Hindlimb muscle (tissue), 1 donor: ENCODE data around the gene DERA. TPM values are rescaled to one million over a fixed set of nuclear protein-coding genes. Genes with fewer than 3 reads are reported as not detected.
"Not testable (repeated sequence)": the region's sequence is repeated elsewhere in the genome, so short reads cannot be mapped to it uniquely, and the experiment has no call there.

Source experiments
- DNase-seq: peaks from one replicate; pipeline ENCODE4 v3.0.0-alpha.2; 2013
- polyA plus RNA-seq: library from polyadenylated mRNA; unstranded; fragments of 120-200 nt; gene quantifications from one replicate; pipeline ENCODE4 v1.2.1, GENCODE V29; 2013; ENCODE audit not compliant: insufficient read length

DERA gene
- polyA plus RNA-seq, 1 donor: 32.8 TPM

DNA sequence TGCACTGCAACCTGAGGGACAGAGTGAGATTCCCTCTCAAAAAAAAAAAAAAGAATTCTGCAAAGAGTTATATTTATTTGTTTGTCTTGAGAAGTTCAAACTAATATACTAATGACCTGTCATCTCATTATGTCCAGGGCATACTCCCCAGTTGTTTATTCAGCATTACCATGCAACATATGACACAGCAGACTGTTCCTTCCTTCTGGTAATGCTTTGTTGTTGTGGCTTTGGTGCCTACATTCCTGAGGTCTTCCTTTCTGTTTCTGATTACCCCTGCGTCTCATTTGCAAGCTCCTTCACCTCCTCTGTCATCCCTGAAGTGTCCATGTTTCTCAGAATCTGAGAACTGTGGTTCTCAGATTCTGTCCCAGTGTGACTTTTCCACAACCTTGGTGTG is 55.3 kb downstream of the DERA start:
- no peak for DNase-seq

DNA sequence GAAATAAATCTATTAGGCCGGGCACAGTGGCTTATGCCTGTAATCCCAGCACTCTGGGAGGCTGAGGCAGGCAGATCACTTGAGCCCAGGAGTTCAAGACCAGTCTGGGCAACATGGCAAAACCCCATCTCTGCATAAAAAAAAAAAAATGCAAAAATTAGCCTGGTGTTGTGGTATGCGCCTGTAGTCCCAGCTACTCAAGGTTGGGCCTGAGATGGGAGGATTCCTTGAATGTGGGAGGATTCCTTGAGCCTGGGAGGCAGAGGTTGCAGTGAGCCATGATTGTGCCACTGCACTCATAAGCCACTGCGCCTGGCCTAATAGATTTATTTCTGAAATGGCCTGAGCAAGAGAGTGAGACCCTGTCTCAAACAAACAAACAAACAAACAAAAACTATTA is 55.9 kb downstream of the DERA start:
- not testable (repeated sequence) for DNase-seq

DNA sequence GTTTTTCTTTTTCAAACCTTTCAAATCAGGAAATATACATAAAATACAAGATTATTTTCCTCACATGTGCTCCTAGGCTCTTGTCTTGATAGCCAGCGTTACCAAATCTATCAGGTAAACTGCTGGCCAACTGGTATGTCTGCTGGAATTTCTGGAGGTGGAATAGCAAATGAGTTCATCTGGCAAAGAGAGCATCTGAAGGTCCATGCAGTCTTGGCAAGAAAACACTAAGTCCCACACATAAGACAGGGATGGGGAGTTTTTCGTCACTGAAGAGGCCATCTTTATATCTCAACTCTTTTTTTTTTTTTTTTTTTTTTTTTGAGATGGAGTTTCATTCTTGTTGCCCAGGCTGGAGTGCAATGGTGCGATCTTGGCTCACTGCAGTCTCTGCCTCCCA is 60.1 kb downstream of the DERA start:
- DNase-seq: no peak

DNA sequence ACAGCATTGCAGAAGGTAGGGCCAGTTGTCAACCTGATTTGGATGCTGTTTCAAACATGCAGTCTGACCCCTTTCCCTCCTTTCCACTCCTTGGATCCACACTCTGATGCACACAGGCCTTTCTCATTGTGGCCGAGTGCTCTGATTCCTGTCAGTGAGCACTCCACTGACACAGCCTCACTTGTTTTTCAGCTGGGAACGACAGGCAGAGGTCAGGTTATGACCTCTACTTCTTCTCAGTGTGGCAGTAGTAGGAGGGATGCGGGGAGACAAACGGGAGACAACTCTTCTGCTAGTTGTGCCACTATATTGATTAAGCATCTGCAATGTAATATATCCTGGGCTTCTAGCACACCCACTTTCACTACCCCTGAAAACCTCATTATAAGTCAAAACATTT is 61.8 kb downstream of the DERA start:
- DNase-seq: no peak

DNA sequence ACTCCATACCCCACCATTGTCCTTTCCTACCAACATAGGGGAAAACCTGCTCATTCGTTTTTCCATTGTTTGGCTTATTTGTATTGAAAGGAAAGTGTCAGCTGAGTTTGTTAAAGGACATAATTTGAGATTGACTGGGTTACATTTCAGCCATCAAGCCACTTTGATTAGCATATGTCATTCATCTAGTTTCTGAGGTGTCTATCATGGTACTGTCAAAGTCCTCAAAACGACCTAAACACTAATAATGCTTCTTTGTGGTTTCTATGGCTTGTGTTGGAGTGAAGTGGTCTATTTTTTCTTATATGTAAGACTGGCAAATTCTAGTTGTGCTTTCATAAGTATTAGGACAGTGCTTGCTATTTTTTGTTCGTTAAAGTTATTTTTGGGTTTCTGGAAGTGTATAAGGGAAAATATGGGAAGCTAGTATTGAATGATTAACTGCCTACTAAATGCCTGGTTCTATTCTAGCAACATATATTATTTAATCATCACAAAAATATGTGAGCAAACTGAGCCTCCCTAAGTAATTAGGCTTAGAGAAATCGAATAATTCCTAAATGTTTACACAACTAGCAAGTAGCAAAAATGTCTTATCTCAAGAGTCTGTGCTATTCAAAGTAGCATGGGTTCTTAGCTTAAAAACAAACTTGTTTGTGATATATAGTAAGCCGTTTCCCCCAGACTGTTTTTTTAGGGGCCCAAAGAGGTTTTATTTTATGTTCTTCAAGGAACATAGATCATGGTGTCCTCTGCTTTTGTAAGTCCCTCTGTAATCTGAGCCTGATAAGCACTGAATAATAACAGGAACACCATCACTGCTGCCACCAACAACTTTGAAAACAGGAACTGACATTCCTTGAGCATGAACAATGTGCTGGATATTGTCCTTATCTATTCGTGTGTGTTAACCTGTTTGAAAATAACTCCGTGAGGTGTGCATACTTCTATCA is 67.1 kb downstream of the DERA start:
- no peak for DNase-seq

DNA sequence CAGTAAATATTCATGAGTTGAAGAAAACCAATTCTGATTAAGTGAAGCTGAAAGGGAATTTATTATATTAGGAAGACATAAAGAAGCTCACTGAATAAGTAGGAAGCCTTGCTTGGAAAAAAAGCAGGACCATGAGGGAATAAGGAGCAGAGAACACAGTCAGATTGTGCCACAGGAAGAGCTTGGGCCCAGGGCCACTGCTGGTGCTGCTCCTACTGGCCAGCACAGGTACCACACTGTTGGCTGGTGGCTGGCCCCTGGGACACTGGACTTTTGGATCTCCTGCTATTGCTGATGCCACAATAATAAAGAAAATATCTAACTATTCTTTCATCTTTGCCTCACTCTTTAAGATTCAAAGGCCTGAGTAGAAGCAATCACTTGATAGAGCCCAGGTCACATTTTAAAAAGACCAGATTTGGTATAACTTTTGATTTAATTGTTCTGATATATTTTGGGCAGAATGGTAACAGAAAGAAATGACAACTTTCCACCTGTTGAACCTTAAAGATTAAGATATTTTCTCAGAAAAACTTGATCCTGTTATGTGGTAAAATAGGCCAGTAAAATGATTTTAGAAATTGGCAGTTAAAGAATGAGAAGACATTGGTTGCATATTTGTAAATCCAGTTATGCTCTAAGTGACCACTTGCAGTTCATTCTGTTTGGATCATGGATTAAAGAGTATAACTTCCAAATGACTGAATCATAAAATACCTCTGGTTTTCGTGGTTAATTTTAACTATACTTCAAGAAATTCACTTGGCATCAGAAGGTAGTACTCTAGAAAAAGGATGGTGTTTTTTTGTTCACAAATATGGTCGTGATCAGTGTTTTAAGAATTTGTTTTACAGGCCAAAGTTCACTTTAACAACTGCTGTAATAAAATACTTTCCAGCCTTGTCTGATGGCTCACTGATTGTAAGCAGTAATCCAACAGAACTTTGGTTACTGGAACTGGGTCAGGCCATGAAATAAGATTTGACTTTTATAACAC is 68.3 kb downstream of the DERA start:
- DNase-seq: no peak

DNA sequence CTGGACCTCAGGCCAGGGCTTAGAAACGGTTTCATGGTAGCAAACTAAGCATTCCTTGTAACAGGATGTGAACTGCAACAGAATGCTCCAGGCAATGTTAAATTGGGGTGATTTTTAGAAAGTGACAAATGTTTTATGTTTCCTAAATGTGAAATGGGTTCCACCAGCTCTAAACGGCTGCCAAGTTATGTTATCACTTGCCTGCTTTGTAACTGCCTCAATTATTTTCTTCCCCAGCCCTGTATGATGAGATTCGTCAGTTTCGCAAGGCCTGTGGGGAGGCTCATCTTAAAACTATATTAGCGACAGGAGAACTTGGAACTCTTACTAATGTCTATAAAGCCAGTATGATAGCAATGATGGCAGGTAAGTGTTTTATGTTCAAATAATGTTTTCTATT is 70.9 kb downstream of the DERA start:
- no peak for DNase-seq

DNA sequence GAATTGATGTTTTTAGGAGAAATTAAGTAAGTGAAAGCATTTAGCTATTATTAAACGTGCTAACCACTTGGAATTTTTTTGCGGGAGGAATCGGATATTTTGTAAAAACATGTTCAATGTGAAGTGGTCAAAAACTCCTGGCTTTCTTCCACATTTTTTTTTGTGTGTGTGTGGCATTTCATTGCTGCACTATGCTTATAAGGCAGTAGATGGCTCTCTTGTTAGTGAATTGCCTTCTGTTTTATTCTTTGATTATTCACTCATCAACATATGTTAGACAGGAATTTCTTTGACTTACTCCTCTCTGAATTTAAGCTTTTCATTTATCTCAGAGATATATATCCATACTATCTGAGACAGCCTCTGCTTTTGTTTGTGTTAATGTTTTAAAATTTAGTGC is 71.3 kb downstream of the DERA start:
- peak; percentile 23 for DNase-seq

DNA sequence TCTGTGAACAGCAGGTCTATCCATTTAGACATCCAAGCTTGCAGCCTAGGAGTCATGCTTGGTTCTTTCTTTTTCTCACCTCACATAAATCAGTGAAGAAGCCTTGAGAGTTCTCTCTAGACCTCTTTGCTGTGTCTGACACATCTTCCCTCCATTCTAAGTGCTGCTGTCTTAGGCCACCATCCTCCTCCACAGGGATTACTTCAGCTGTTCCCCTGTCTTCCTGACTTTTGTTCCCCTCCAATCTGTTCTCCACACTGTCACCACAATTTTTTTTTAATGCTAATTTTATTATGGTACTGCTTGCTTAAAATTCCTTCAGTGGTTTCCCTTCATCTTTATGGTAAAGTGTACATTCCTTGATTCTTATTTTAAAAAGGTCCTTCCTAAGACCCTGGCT is 71.8 kb downstream of the DERA start:
- no peak for DNase-seq

DNA sequence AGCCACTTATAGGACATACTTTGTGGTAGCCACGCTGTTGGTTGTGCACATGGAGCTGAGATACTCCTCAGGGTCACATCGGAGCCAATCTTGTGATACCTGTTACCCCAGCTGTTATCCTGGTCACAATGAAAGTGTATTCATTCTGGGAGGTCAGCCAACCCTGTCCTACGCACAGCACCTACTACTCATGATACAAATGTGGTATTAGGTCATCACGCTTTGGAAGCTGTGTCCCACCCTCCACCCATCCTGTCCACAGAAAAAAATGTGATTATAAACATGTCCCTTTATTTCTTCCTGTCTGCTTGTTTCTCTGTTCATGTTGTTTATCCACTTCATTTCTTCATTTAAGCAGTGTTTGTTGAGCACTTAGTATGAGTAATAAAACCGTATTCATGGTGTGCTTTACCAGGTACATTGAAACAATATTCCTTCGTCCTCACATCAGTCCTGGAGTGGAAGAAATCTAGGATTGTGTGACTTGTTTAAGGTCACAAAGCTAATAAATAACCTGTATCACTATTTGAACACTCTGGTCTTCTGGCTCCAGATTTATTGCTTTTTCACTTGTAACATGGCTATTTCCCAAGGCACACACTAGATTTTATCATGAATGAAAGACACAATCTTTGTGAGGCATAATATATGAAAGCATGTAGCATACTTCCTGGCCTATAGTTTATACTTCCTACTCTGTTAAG is 73.1 kb downstream of the DERA start:
- no peak for DNase-seq

DNA sequence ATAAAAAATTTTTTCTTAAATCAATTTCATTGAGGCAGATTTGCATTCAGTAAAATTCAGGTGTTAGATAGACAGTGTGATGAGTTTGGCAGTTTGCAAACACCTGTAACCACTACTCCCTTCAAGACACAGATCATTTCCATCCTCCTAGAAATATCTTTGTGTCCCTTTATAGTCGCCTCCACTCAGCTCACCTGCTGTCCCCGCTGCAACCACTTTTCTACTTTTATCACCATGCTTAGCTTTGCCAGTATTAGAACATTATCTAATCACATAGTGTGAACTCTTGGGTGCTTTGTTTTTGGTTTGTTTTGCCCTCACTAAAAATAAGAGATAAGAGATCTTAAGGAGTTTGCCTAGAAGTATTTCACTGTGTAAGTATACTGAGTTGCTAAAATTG is 73.8 kb downstream of the DERA start:
- DNase-seq: no peak

DNA sequence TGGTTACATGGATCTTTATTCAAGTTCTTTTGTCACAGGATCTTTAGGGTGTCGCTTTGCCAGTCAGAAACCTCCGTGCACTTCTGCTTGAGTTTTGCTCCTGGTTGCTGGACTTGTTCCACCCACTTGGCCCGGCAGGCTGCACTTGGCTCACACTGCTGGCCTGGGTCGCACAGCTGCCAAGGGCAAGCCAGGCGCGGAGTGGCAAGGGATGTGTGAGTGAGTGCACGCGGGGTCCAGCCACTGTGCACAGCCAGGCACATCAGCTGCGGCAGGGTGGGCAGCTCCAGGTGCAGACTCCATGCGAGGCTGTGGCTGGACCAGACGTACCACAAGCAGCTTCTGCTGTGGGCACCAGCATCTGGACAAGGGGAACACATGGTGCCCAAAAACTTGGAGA is 76.6 kb downstream of the DERA start:
- DNase-seq: no peak

DNA sequence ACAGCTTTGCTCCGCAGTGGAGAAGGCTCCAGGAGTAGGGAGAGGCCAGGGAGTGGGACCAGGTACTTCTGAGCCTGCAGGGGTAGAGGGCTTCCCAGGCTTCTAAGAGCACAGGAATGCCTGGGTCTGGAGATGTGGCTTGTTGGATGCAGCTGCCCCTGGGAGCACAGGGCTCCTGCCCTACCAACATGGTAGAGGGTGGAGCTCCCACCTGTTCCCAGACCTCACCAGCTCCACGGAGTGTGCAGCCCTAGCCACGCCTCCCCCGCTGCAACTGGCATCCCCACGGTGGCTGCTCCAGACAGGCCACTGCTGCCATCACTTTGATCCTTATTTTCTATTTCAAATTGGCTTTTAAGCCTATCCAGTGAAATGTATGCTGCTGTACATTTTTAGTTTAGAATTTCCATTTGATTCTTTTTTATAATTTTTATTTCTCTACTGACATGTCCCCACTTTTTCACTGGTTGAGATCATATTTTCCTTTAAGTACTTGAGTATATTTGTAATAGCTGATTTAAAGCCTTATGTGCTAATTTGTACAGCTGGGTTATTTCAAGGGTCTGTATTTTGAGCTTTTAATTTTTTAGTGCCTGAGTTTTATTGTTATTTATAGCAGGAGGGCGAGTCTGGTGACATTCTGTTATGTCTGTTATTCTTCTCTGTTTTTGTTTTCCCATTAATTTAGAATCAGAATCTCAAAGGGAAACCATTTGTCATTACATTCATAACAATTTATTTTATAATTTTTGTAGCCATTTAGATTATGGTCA is 78.0 kb downstream of the DERA start:
- no peak for DNase-seq

DNA sequence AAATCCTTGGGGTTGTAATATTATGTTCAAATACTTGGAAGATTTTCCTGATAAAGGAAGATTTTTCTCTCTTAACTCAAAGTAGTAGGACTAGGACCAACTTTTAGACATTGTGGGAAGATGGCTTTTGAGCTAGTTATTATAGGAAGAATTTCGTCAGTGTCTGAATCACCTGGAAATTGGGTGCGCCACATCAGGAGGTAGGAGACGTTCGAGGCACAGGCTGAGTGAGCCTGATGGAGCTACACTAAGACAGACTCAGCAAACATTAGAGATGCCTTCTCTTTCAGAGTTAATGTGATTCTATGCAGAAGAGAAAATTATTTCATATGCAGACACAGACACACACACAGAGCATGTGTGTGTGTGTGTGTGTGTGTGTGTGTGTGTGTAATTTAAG is 84.7 kb downstream of the DERA start:
- no peak for DNase-seq

DNA sequence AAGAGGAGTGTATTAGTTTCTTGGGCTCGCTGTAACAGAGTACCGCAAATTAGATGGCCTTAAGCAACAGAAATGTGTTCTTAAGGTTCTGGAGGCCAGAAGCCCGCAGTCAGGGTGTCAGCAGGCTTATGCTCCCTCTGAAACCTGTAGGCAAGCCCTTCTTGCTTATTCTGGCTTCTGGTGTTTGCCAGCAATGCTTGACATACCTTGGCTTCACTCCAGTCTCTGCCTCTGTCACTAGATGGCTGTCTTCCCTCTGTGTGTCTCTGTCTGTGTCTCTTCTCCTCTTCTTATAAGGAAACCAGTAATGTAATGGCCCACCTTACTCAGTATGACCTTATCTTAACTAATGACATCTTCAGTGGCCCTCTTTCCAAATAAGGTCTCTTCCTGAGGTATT is 85.1 kb downstream of the DERA start:
- peak; percentile 23 for DNase-seq

DNA sequence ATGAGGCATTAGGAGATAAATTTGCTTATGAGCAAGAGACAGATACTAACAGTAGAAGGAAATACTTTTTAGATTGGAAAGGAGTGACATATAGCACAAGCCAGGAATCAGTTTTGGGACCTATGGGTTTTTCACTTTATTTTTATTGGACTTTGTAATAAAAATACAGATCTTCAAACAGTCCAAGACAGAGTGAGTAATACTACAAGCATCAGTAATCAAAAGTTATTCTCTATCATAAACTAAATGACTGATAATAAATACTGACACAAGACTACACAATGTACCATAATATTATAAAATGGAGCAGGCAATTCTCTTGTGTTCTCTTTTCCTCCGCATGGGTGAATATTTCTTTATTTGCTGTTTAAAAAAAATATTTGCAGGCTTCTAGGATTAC is 85.8 kb downstream of the DERA start:
- no peak for DNase-seq

DNA sequence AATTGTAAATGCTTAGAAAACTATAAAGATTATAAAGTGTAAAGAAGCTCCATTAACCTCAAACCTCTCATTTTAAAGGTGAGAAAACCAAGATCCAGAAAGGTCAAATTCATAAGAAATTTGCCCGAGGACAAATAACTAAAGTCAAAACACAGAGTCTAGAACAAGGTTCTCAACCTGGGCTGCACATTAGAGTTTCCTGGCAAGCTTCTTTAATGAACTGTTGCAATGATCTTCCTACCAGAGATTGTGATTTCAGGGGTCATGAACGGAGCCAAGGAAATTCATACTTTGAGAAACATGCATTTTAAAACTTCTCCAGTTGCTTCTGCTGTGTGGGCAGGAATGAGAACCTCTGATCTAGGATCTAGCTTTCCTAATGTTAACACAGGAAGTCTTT is 86.8 kb downstream of the DERA start:
- no peak for DNase-seq

DNA sequence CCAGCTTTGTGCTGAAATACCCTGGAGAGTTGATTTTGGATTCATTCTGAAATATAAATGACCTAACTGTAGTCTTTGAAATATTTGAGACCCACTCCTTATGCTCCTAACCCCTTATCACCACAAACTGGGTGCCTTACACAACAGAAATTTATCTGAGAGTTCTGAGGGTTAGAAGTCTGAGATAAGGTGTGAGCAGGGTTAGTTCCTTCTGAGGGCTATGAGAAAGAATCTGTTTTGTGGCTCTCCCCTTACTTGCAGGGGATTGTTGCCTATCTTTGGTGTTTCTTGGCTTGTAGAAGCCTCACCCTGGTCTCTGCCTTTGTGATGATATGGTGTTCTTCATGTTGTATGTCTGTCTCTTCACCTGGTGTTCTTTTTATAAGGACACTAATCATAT is 91.7 kb downstream of the DERA start:
- DNase-seq: no peak

DNA sequence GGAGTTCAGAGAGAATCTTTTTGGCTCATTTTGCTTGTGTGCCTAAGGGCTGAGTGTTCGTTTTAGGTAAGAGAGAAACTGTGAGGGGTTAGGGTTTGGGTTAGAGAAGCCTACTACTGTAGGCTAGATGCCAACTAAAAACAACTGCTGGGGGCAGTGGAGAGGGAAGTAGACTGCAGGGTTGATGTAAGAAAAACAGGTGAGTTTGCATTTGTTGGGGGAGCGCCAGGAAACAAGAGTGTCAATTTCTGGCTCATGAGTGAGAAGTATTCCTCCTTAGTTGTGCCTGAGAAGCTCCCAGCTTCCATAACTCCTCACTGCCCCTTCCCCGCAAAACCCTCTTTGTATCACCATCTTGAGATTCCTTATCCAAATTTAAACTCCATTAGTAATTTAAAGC is 92.3 kb downstream of the DERA start:
- DNase-seq: no peak

DNA sequence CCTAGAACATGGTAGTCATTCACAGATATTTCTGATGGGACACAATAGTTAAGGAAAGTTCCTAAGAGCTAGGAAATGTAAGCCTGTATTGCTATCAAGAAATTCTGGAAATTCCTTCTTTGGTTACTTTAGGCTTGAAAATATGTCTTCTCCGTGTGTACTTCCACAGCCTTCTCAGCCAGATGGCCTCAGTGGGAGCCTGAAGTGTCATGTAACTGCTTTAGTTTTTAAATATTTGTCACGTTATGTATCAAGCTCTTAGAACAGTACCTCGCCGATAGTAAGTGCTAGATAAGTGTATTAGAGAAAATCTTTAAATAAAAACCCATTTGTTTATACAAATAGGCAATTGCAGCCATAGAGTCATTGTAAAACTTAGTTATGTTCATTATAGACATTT is 95.6 kb downstream of the DERA start:
- DNase-seq: no peak

DNA sequence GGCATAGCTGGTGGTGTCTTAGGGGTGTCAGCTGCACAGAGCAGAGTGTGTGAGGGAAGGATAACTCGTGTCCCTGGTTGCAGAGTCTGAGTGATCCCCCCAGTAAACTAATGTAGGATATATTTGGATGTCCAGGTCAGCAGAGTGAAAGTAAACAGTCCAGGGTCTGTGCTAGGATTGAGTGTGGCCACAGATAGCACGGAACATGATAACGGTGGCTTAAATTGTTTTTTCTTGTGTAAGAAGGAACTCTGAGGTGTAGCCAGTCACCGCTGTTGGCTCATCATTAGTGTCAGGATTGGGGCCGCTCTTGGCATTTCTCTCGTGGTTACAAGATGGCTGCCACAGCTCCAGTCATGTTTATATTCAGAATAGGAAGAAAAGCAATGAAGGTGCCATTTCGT is 97.3 kb downstream of the DERA start:
- DNase-seq: no peak

DNA sequence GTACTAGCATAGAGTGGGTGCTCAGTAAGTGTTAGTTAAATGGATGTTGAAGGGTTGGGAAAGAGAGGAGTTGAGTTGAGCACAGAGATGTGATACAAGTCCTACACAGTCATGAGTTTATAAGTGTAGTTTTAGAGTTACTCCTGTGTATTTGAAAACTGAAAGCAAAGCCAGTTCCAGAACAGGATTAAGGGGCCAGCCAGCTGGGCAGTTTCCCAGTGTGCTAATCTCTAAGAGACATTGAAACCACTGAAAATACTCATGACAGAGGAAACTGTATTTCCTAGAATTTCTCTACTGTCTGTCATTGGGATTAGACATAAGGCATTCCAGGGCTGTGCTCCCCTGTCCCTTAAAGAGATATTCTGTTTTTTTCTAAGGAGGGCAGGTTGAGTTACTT is 101.0 kb downstream of the DERA start:
- peak; percentile 85 for DNase-seq
